AG10803 (cell line): ENCODE data around the gene NEK8.

Source experiments
- DNase-seq: peaks from one replicate; pipeline ENCODE4 v3.0.0; 2010; ENCODE audit warnings: low read depth
- H3K4me3 ChIP-seq: 2 replicates; pipeline ENCODE4 v1.5.1; 2011; ENCODE audit warnings: mild to moderate bottlenecking, low read length, control low read depth
- CTCF ChIP-seq: conservative IDR thresholded peaks from 2 replicates; pipeline ENCODE4 v1.5.1; 2011; ENCODE audit warnings: mild to moderate bottlenecking, low read length, control low read depth, inconsistent platforms

NEK8 gene

GRCh38 chr17:28748852-28749515 is 20.4 kb downstream of the NEK8 start:
- no peak for DNase-seq
- H3K4me3 ChIP-seq = no peak overlapping the region
- TF ChIP-seq CTCF = no peak

GRCh38 chr17:28749516-28750177 is 21.1 kb downstream of the NEK8 start:
- no peak overlapping the region for H3K4me3 ChIP-seq
- TF ChIP-seq CTCF = no peak
- DNase-seq = no peak

- H3K4me3 ChIP-seq = no peak overlapping the region
- TF ChIP-seq CTCF = peak; percentile 100
- peak; percentile 90 for DNase-seq
These were observed 21.8 kb downstream of the NEK8 start for GRCh38 chr17:28750178-28751047.

GRCh38 chr17:28751600-28752366 is 23.2 kb downstream of the NEK8 start:
- TF ChIP-seq CTCF = no peak
- DNase-seq = no peak
- no peak overlapping the region for H3K4me3 ChIP-seq

- H3K4me3 ChIP-seq = no peak overlapping the region
- TF ChIP-seq CTCF = no peak
- no peak for DNase-seq
These were observed 26.9 kb downstream of the NEK8 start for GRCh38 chr17:28755486-28755885.

GRCh38 chr17:28756049-28756804 is 27.6 kb downstream of the NEK8 start:
- TF ChIP-seq CTCF = no peak
- DNase-seq = no peak
- H3K4me3 ChIP-seq = no peak overlapping the region
